ENCODE measurements around the gene TBC1D8.

Gene TBC1D8

DNA sequence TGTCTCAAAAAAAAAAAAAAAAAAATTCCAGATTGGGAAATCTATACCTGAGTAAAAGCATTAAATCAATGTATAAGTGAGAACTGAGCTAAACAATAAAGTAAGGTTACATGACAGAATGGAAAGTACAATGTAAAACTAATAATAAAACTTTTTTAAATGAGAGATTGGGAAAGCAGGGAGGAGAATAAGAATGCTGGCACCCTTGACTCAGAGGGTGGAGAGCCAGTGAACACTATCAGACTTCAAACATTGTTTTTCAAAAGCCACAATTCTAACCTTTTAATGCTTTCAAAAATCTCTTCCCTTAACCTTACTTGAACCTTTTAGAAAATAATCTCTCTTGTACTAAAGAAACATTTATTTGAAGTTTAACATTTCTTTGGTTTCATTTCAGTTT, 63.5 kb downstream of the TBC1D8 start:
- Histone ChIP-seq H3K4me2 (ENCODE audit: insufficient read depth, low read length, poor library complexity, severe bottlenecking) (no peak overlapping the region), H2BK120ac (ENCODE audit: low read depth, low read length) (no peak overlapping the region)

GRCh38 chr2:101083613-101084012, 67.6 kb downstream of the TBC1D8 start:
- no peak overlapping the region for H3K18ac ChIP-seq (ENCODE audit: low read length)
- no peak overlapping the region for H3K9ac ChIP-seq (ENCODE audit: low read depth, low read length, poor library complexity)
- H2AK5ac ChIP-seq (ENCODE audit: low read depth, low read length) = no peak overlapping the region
- no peak overlapping the region for H2AFZ ChIP-seq (ENCODE audit: low read length)
- H3K4me3 ChIP-seq (ENCODE audit: low read length in 2 of 2) = no peak overlapping the region
- H3K23ac ChIP-seq (ENCODE audit: low read depth, low read length, poor library complexity) = no peak overlapping the region
- no peak overlapping the region for H3K14ac ChIP-seq (ENCODE audit: low read length)
- no CpG with 5 or more reads among the region's 2 CpGs for WGBS, 2 donors (ENCODE audit: extremely low coverage in 2 of 2, insufficient read length in 2 of 2, insufficient replicate concordance in 1 of 2)
- H3K9me3 ChIP-seq (replicated peaks in 1 of 2; ENCODE audit: control insufficient read depth in 2 of 2, insufficient read depth in 1 of 2, low read depth in 1 of 2, low read length in 2 of 2) = no peaks in the 10 kb centered on the region
- H3K36me3 ChIP-seq (replicated peaks in 1 of 2; ENCODE audit: control insufficient read depth in 2 of 2, insufficient read depth in 2 of 2, low read length in 2 of 2) = no peaks in the 10 kb centered on the region
- no peak overlapping the region for H3K4ac ChIP-seq (ENCODE audit: low read length)
- H3K27ac ChIP-seq (replicated peaks; ENCODE audit: low read length) = no peak overlapping the region
- H2BK12ac ChIP-seq (ENCODE audit: low read length) = no peak overlapping the region
- DNase-seq (ENCODE audit: low spot score) = no peak
- no peak overlapping the region for H2BK5ac ChIP-seq (ENCODE audit: low read length)
- no peak overlapping the region for H3K4me2 ChIP-seq (ENCODE audit: insufficient read depth, low read length, poor library complexity, severe bottlenecking)
- H2BK15ac ChIP-seq (ENCODE audit: low read length) = no peak overlapping the region
- H4K8ac ChIP-seq (ENCODE audit: low read depth, low read length) = no peak overlapping the region
- H3K27me3 ChIP-seq (ENCODE audit: control insufficient read depth in 3 of 3, insufficient read depth in 3 of 3, low read depth in 1 of 3, low read length in 3 of 3) = no peaks in the 10 kb centered on the region
- no peak overlapping the region for H2BK120ac ChIP-seq (ENCODE audit: low read depth, low read length)
- no peaks in the 10 kb centered on the region for H3K4me1 ChIP-seq (ENCODE audit: control insufficient read depth in 2 of 2, insufficient read depth in 1 of 2, low read depth in 1 of 2, low read length in 2 of 2)
- no peaks in the 10 kb centered on the region for H3K79me1 ChIP-seq (ENCODE audit: low read depth, low read length)
- no peak overlapping the region for H4K91ac ChIP-seq (ENCODE audit: low read depth, low read length, poor library complexity)

More for the DNA sequence above, 63.5 kb downstream of the TBC1D8 start:
- H2AFZ ChIP-seq (ENCODE audit: low read length) = no peak overlapping the region
- no peaks in the 10 kb centered on the region for H3K27me3 ChIP-seq (ENCODE audit: control insufficient read depth in 3 of 3, insufficient read depth in 3 of 3, low read depth in 1 of 3, low read length in 3 of 3)
- H2AK5ac ChIP-seq (ENCODE audit: low read depth, low read length) = no peak overlapping the region
- no peak overlapping the region for H2BK5ac ChIP-seq (ENCODE audit: low read length)
- no peak overlapping the region for H4K8ac ChIP-seq (ENCODE audit: low read depth, low read length)
- H3K9me3 ChIP-seq (replicated peaks in 1 of 2; ENCODE audit: control insufficient read depth in 2 of 2, insufficient read depth in 1 of 2, low read depth in 1 of 2, low read length in 2 of 2) = no peaks in the 10 kb centered on the region
- H3K79me1 ChIP-seq (ENCODE audit: low read depth, low read length) = no peaks in the 10 kb centered on the region
- peaks cover 0 to 2% of the 10 kb centered on the region in 2 donors for H3K4me1 ChIP-seq (ENCODE audit: control insufficient read depth in 2 of 2, insufficient read depth in 1 of 2, low read depth in 1 of 2, low read length in 2 of 2)
- no peak overlapping the region for H3K18ac ChIP-seq (ENCODE audit: low read length)
- no peak overlapping the region for H2BK15ac ChIP-seq (ENCODE audit: low read length)
- DNase-seq (ENCODE audit: low spot score) = no peak
- H3K36me3 ChIP-seq (replicated peaks in 1 of 2; ENCODE audit: control insufficient read depth in 2 of 2, insufficient read depth in 2 of 2, low read length in 2 of 2) = no peaks in the 10 kb centered on the region
- no peak overlapping the region for H3K27ac ChIP-seq (replicated peaks; ENCODE audit: low read length)
- no peak overlapping the region for H3K4ac ChIP-seq (ENCODE audit: low read length)
- H3K9ac ChIP-seq (ENCODE audit: low read depth, low read length, poor library complexity) = no peak overlapping the region
- H2BK12ac ChIP-seq (ENCODE audit: low read length) = no peak overlapping the region
- no peak overlapping the region for H3K23ac ChIP-seq (ENCODE audit: low read depth, low read length, poor library complexity)
- no peak overlapping the region for H3K4me3 ChIP-seq (ENCODE audit: low read length in 2 of 2)
- no peak overlapping the region for H3K14ac ChIP-seq (ENCODE audit: low read length)
- no peak overlapping the region for H4K91ac ChIP-seq (ENCODE audit: low read depth, low read length, poor library complexity)

- H3K36me3 ChIP-seq (replicated peaks in 1 of 2; ENCODE audit: control insufficient read depth in 2 of 2, insufficient read depth in 2 of 2, low read length in 2 of 2) = no peaks in the 10 kb centered on the region
- no peak overlapping the region for H2BK120ac ChIP-seq (ENCODE audit: low read depth, low read length)
- H3K4ac ChIP-seq (ENCODE audit: low read length) = no peak overlapping the region
- no peaks in the 10 kb centered on the region for H3K4me1 ChIP-seq (ENCODE audit: control insufficient read depth in 2 of 2, insufficient read depth in 1 of 2, low read depth in 1 of 2, low read length in 2 of 2)
- no peak overlapping the region for H2BK12ac ChIP-seq (ENCODE audit: low read length)
- DNase-seq (ENCODE audit: low spot score) = no peak
- H3K23ac ChIP-seq (ENCODE audit: low read depth, low read length, poor library complexity) = no peak overlapping the region
- H2BK15ac ChIP-seq (ENCODE audit: low read length) = no peak overlapping the region
- H4K8ac ChIP-seq (ENCODE audit: low read depth, low read length) = no peak overlapping the region
- H2AFZ ChIP-seq (ENCODE audit: low read length) = no peak overlapping the region
- no peak overlapping the region for H3K14ac ChIP-seq (ENCODE audit: low read length)
- H3K27me3 ChIP-seq (ENCODE audit: control insufficient read depth in 3 of 3, insufficient read depth in 3 of 3, low read depth in 1 of 3, low read length in 3 of 3) = no peaks in the 10 kb centered on the region
- H3K4me2 ChIP-seq (ENCODE audit: insufficient read depth, low read length, poor library complexity, severe bottlenecking) = no peak overlapping the region
- no peak overlapping the region for H3K4me3 ChIP-seq (ENCODE audit: low read length in 2 of 2)
- no peaks in the 10 kb centered on the region for H3K79me1 ChIP-seq (ENCODE audit: low read depth, low read length)
- H4K91ac ChIP-seq (ENCODE audit: low read depth, low read length, poor library complexity) = no peak overlapping the region
- H2BK5ac ChIP-seq (ENCODE audit: low read length) = no peak overlapping the region
- no CpG with 5 or more reads among the region's 6 CpGs for WGBS, 2 donors (ENCODE audit: extremely low coverage in 2 of 2, insufficient read length in 2 of 2, insufficient replicate concordance in 1 of 2)
- no peak overlapping the region for H3K27ac ChIP-seq (replicated peaks; ENCODE audit: low read length)
- H3K9me3 ChIP-seq (replicated peaks in 1 of 2; ENCODE audit: control insufficient read depth in 2 of 2, insufficient read depth in 1 of 2, low read depth in 1 of 2, low read length in 2 of 2) = no peaks in the 10 kb centered on the region
- no peak overlapping the region for H3K9ac ChIP-seq (ENCODE audit: low read depth, low read length, poor library complexity)
- H3K18ac ChIP-seq (ENCODE audit: low read length) = no peak overlapping the region
- H2AK5ac ChIP-seq (ENCODE audit: low read depth, low read length) = no peak overlapping the region
Observed at GRCh38 chr2:101082998-101083397, 68.2 kb downstream of the TBC1D8 start.

- Histone ChIP-seq H3K18ac (ENCODE audit: low read length) (no peak overlapping the region), H3K9ac (ENCODE audit: low read depth, low read length, poor library complexity) (no peak overlapping the region), H3K36me3 (replicated peaks in 1 of 2; ENCODE audit: control insufficient read depth in 2 of 2, insufficient read depth in 2 of 2, low read length in 2 of 2) (no peaks in the 10 kb centered on the region), H2BK120ac (ENCODE audit: low read depth, low read length) (no peak overlapping the region), H3K4ac (ENCODE audit: low read length) (no peak overlapping the region), H3K27me3 (ENCODE audit: control insufficient read depth in 3 of 3, insufficient read depth in 3 of 3, low read depth in 1 of 3, low read length in 3 of 3) (no peaks in the 10 kb centered on the region), H2AFZ (ENCODE audit: low read length) (no peak overlapping the region), H3K27ac (replicated peaks; ENCODE audit: low read length) (no peak overlapping the region), H3K4me1 (ENCODE audit: control insufficient read depth in 2 of 2, insufficient read depth in 1 of 2, low read depth in 1 of 2, low read length in 2 of 2) (no peaks in the 10 kb centered on the region), H4K8ac (ENCODE audit: low read depth, low read length) (no peak overlapping the region), H3K4me3 (ENCODE audit: low read length in 2 of 2) (no peak overlapping the region), H3K9me3 (replicated peaks in 1 of 2; ENCODE audit: control insufficient read depth in 2 of 2, insufficient read depth in 1 of 2, low read depth in 1 of 2, low read length in 2 of 2) (no peaks in the 10 kb centered on the region), H4K91ac (ENCODE audit: low read depth, low read length, poor library complexity) (no peak overlapping the region), H3K79me1 (ENCODE audit: low read depth, low read length) (no peaks in the 10 kb centered on the region), H3K14ac (ENCODE audit: low read length) (no peak overlapping the region), H2BK15ac (ENCODE audit: low read length) (no peak overlapping the region), H2BK12ac (ENCODE audit: low read length) (no peak overlapping the region), H2AK5ac (ENCODE audit: low read depth, low read length) (no peak overlapping the region), H3K23ac (ENCODE audit: low read depth, low read length, poor library complexity) (no peak overlapping the region), H3K4me2 (ENCODE audit: insufficient read depth, low read length, poor library complexity, severe bottlenecking) (no peak overlapping the region), H2BK5ac (ENCODE audit: low read length) (no peak overlapping the region)
- no peak for DNase-seq (ENCODE audit: low spot score)
- WGBS, 2 donors (ENCODE audit: extremely low coverage in 2 of 2, insufficient read length in 2 of 2, insufficient replicate concordance in 1 of 2) = no CpG with 5 or more reads among the region's 1 CpG
Observed at GRCh38 chr2:101081375-101081907, 69.7 kb downstream of the TBC1D8 start.

All from neuronal stem cell (in vitro differentiated cells).